ENCODE data around the gene SLITRK1. TPM values are rescaled to one million over a fixed set of nuclear protein-coding genes. Genes with fewer than 3 reads are reported as not detected.

Gene SLITRK1
- total RNA-seq = not detected in 2 replicates

GRCh38 chr13:83881917-83882605 is at the start of gene SLITRK1:
TSS of gene SLITRK1 (minus strand) at chr13:83882474. CDS start at chr13:83881507, 967 bp downstream.
- no peak for DNase-seq (ENCODE audit: extremely low read depth, low read depth, low spot score)

GRCh38 chr13:83929157-83929556 is 46.9 kb upstream of the SLITRK1 start:
- DNase-seq (ENCODE audit: extremely low read depth, low read depth, low spot score) = no peak

- no peak for DNase-seq (ENCODE audit: extremely low read depth, low read depth, low spot score)
These were observed 37.5 kb upstream of the SLITRK1 start for GRCh38 chr13:83919775-83920174.

- DNase-seq (ENCODE audit: extremely low read depth, low read depth, low spot score) = no peak
These were observed 32.1 kb upstream of the SLITRK1 start for GRCh38 chr13:83914368-83914767.

- DNase-seq (ENCODE audit: extremely low read depth, low read depth, low spot score) = no peak
These were observed 25.1 kb upstream of the SLITRK1 start for GRCh38 chr13:83907196-83907989.

- DNase-seq (ENCODE audit: extremely low read depth, low read depth, low spot score) = no peak
These were observed 24.1 kb upstream of the SLITRK1 start for GRCh38 chr13:83906240-83906820.

- DNase-seq (ENCODE audit: extremely low read depth, low read depth, low spot score) = no peak
These were observed 23.4 kb upstream of the SLITRK1 start for GRCh38 chr13:83905641-83906040.

GRCh38 chr13:83895994-83896580 is 13.8 kb upstream of the SLITRK1 start:
- no peak for DNase-seq (ENCODE audit: extremely low read depth, low read depth, low spot score)

GRCh38 chr13:83890358-83890757 is 8.1 kb upstream of the SLITRK1 start:
- no peak for DNase-seq (ENCODE audit: extremely low read depth, low read depth, low spot score)

- no peak for DNase-seq (ENCODE audit: extremely low read depth, low read depth, low spot score)
These were observed 1.9 kb upstream of the SLITRK1 start for GRCh38 chr13:83884141-83884540.

- DNase-seq (ENCODE audit: extremely low read depth, low read depth, low spot score) = no peak
These were observed 818 bp upstream of the SLITRK1 start for GRCh38 chr13:83883061-83883523.

GRCh38 chr13:83882606-83882959 is 309 bp upstream of the SLITRK1 start:
- DNase-seq (ENCODE audit: extremely low read depth, low read depth, low spot score) = no peak

GRCh38 chr13:83881140-83881684 is 1.1 kb downstream of the SLITRK1 start:
- no peak for DNase-seq (ENCODE audit: extremely low read depth, low read depth, low spot score)

GRCh38 chr13:83880275-83881139 is 1.8 kb downstream of the SLITRK1 start:
- DNase-seq (ENCODE audit: extremely low read depth, low read depth, low spot score) = no peak

GRCh38 chr13:83879431-83880171 is 2.7 kb downstream of the SLITRK1 start:
- DNase-seq (ENCODE audit: extremely low read depth, low read depth, low spot score) = no peak

- no peak for DNase-seq (ENCODE audit: extremely low read depth, low read depth, low spot score)
These were observed 3.4 kb downstream of the SLITRK1 start for GRCh38 chr13:83878691-83879430.

- DNase-seq (ENCODE audit: extremely low read depth, low read depth, low spot score) = no peak
These were observed 4.5 kb downstream of the SLITRK1 start for GRCh38 chr13:83877651-83878355.

- no peak for DNase-seq (ENCODE audit: extremely low read depth, low read depth, low spot score)
These were observed 5.7 kb downstream of the SLITRK1 start for GRCh38 chr13:83876546-83876945.

All from glomerular endothelial cell (primary cell).